ENCODE data around the gene TUFT1.

Gene TUFT1

DNA sequence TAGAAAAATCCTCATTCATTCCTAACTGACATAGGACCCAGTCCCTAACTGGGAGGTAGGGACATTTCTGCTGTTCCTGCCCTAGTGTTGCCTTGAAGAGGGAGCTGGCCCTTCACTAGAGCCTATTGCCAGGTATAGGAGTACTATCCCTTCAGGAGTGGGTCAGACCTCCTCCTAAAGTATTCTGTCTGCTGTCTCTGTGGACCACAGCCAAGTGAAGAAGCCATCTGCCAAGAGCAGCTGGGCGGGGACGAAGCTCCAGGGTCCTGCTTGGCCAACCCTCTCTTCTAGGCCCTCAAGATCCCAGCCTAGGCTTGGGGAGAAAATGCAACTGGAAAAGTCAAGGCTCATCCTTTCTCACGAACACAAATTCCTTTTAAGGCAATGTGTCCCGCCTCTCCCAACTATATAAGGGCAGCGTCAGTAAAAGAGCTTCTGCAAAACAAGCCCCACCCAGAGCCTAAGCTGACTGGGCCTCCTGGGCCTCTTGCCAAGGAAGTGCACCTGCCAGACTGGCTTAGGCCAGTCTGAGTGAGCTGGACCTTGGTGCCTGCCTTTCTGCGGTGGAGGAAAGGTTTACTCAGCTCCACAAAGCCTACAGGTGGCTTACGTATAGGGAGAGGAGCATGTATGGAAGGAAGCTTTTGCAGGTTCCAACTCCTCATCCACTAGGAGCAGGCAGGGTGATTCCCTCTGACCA is 638 bp upstream of the TUFT1 start:
- DNase-seq (ENCODE audit: low spot score), result peak; percentile 83

GRCh38 chr1:151540982-151541377 is 871 bp downstream of the TUFT1 start:
- DNase-seq (ENCODE audit: low spot score), result peak; percentile 64

DNA sequence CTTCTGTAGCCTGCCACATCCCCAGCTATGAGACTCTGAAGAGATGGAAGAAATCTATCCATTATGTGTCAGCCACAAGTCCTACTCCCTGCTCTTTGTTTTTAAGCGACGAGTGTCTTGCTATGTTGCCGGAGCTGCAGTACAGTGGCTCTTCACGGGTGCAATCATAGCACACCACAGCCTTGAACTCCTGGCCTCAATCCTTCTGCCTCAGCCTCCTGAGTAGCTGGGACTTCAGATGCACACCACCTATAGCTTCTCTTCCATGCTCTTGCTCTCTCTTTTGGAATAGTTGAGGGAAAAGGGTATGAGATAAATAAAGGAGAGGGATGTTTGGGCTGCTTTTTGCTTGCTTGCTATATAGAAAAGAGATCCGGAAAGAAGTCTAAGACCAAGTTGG is 1.6 kb downstream of the TUFT1 start:
- no peak for DNase-seq (ENCODE audit: low spot score)

- DNase-seq (ENCODE audit: low spot score), result no peak
Measured at GRCh38 chr1:151542710-151543129, 2.6 kb downstream of the TUFT1 start.

DNA sequence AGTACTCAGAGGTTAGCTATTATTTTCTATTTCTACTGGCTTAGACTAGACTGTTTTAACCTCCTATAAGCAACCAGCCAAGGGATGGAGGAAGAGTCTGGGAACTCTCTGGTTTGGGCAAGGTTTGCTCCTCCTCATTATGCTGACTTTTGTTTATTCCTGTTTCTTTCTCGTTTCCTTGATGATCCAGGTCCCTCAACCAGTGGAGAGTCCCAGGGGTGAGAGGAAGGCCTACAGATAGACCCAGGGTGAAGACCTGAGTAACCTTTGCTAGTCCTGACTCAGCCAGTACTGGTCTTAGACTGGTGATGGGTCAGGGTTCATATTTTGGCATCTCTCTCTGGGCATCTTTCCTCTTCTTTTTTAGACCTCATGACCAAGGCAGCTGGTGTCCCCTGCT is 5.4 kb downstream of the TUFT1 start:
- no peak for DNase-seq (ENCODE audit: low spot score)

DNA sequence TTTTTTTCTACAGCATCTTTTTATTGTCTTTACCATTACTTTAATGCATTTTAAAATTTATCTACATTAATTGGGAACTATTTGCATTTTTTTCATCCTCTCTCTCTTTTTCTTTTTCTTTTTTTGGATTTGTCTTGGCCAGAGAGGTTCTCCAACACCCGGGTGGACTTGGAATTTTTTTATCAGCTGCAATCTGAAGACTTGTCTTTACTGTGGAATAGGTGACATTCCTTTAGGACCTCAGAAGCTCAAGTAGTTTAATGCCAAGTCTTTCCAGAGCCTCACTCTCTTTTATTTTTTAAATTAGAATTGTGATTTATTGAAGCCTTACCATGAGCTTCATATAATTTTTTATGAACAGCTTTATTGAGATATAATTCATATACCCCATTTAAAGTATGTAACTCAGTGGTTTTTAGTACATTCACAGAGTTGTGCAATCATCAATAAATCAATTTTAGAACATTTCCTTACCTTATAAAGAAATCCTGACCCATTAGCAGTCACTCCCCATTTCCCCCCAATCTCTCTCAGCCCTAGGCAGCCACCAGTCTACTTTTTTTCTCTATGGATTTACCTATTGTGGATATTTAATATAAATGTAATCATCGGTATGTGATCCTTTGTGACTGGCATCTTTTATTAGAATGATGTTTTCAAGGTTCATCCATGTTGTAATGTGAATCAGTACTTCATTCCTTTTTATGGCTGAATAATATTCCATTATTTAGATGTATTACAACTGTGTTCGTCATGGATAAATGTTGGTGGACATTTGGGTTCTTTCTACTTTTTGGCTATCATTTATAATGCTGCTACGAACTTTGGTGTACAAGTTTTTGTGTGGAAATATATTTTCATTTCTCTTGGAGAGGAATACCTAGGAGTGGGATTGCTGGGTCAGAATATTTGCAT is 6.2 kb downstream of the TUFT1 start:
- no peak for DNase-seq (ENCODE audit: low spot score)

- no peak for DNase-seq (ENCODE audit: low spot score)
Measured at GRCh38 chr1:151547119-151547899, 7.2 kb downstream of the TUFT1 start.

DNA sequence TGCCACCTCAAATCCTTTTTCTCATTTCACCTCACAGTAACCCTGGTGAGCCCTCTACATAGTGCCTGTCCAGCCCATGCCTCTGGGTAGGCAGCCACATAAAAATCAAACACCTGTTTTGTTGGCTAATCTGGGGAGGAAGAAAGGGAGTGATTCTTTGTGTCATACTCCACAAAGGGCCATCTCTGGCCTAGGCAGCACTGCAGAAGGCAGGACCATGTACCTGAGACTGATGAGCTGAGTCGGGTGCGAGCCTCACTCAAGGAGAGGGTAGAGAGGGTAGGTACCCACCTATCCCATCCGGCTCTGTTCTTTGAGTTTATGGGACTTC is 7.8 kb downstream of the TUFT1 start:
- DNase-seq (ENCODE audit: low spot score), result no peak

- DNase-seq (ENCODE audit: low spot score), result no peak
Measured at GRCh38 chr1:151549199-151549598, 9.1 kb downstream of the TUFT1 start.

DNA sequence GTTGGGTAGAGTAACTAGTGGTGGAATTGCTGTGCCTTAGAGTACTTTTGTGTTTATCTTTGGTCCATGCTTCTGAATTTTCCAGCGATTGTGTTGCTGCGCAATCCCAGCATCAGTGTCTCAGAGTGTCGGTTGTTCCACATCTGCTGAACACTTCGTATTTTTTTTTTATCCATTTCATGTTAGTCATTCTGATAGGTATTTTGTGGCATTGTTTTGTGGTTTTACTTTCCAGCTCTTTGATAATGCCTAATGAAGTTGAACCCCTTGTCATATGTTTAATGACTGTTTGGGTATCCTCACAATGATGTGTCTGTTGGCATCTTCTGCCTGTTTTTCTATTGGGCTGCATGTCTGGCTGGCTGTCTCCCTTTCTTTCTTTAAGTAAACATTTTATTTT is 13.6 kb downstream of the TUFT1 start:
- no peak for DNase-seq (ENCODE audit: low spot score)

DNA sequence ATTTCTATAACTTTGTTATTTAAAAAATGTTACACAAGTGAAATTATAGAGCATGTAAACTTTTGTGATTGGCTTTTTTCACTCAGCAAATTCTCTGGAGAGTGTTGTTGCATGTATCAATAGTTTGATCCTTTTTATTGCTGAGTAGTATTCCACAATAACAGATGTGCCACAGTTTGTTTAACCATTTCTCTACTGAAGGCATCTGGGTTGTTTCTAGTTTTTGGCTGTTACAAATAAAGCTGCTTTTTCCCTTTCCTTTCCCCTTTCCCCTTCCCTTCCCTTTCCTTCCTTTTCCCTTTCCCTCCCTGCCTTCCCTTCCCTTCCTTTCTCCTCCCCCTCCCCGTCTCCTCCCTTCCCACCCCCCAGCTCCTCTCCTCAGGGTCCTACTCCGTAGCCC is 15.9 kb downstream of the TUFT1 start:
- no peak for DNase-seq (ENCODE audit: low spot score)

DNA sequence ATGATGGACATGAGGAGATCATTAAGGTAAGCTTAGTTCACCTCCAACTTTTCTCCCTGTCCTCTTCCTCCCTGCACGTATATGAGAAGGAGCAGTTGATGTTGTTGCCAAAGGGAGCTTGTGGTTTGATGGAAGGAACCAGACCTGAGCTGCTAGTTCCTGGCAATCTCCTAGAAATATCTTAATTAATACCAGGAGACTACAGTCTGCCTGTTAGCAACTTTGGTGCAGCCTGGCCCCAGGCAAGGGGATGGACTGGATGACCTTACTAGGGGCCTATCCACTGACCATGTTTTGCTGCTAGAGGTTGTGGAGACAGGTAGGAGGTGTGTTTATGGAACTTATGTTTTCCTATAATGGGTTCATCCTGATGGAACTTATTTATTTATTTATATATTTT is 22.6 kb downstream of the TUFT1 start:
- DNase-seq (ENCODE audit: low spot score), result no peak

DNA sequence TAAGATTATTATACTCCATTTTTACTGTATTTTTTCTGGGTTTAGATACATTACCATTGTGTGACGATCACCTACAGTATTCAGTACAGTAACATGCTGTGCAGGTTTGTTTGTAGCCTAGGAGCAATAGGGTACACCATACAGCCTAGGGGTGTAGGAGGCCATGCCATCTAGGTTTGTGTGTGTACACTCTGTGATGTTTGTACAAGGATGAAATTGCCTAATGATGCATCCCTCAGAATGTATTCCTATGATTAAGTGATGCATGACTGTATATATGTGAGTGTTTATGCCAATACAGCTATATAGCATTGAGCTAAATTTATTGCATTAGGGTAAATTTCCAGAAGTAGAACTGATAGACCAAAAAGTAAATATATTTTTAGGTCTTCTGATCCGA is 23.3 kb downstream of the TUFT1 start:
- no peak for DNase-seq (ENCODE audit: low spot score)

- no peak for DNase-seq (ENCODE audit: low spot score)
Measured at GRCh38 chr1:151565502-151566189, 25.5 kb downstream of the TUFT1 start.

DNA sequence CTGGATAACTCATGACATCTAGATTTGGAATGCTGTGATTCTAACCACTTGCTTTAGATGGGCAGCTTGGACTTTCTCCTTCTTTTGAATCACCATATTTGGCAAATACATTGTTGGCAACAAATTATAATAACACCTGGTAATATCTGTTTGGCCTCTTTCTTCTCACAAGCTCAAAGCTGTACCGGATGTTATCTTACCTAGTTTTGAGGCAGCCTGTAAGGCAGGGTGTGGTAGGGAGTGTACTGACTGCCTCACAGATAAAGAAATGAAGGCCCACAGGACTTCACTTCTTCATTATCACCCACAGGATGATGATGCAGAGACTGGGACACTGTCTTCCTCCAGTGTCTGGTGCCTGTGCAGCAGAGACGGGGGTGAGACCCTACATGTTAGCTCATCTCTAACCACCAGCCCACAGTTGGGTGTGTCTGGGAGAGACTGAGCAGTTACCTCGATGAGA is 28.5 kb downstream of the TUFT1 start:
- DNase-seq (ENCODE audit: low spot score), result no peak

DNA sequence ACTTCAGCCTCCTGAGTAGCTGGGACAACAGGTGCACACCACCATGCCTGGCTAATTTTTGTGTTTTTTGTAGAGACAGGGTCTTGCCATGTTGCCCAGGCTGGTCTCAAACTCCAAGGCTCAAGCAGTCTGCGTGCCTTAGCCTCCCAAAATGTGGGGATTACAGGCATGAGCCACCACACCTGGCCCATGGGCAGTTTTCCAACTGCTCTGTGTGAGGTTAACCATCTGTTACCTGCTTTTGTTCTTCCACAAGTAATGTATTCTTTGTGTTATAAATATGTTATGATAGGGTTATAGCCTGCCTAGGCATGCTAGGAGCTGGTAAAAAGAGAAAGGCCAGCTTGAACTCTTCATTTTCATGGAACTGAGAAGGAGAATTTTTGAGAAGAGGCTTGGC is 30.7 kb downstream of the TUFT1 start:
- no peak for DNase-seq (ENCODE audit: low spot score)

GRCh38 chr1:151574575-151575529 is 34.7 kb downstream of the TUFT1 start:
- no peak for DNase-seq (ENCODE audit: low spot score)

GRCh38 chr1:151577173-151577572 is 37.1 kb downstream of the TUFT1 start:
- no peak for DNase-seq (ENCODE audit: low spot score)

GRCh38 chr1:151578941-151579340 is 38.8 kb downstream of the TUFT1 start:
- DNase-seq (ENCODE audit: low spot score), result no peak

DNA sequence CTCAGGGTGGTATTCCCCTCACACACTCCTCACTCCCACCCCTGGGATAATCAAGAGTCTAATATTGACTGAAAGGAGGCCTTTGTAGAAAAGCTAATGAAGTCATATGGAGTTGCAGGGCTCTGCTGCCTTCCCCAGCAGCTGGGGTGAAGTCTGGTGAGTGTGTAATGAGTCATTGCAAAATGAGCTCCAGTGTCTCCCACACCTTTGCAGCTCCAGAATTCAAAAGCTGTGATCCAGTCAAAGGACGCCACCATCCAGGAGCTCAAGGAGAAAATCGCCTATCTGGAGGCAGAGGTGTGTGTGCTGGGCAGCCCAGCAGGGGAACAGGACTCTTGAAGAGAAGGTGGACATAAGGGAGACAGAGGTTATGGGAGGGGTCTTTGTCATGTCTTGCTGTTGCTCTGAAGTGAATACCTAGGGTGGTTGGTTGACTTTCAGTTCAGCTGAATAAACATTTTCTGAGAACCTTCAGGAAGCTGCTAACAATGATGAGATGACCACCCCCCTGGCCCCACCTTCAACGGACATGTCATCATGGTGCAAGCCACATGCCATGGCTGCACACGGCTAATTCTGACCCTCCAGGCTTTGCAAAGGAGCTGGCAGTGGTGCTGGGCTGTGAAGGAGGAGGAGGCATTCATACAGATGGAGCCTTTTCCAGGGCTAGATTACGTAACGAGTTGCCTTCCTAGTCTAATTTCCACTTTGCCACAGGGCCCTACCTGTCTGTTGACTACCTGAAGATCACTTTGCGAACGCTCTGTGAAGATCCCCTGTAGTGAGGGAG is 39.5 kb downstream of the TUFT1 start:
- DNase-seq (ENCODE audit: low spot score), result no peak

Data from D341Med (cell line).